Measurements from ENCODE around the gene CORO6. TPM values are rescaled to one million over a fixed set of nuclear protein-coding genes. Genes with fewer than 3 reads are reported as not detected.

The CORO6 gene
- total and polyA plus RNA-seq, 10 of the 15 experiments (the other 5 are each of a cell fraction or from before 2014, with no cell fraction given): 0.26 to 5.0 (median 1.7) TPM; not detected in 1

- WGBS (ENCODE audit: insufficient coverage, insufficient replicate concordance, low lambda C conversion rate, missing lambda C conversion rate): 72% methylated on average over 6 of the region's 6 CpGs
- Histone ChIP-seq H3K27me3 (replicated peaks in 1 of 2; ENCODE audit: control insufficient read depth in 2 of 2, insufficient read depth in 2 of 2, low read length in 1 of 2) (no peaks in the 10 kb centered on the region), H3K4me1 (ENCODE audit: control insufficient read depth, insufficient read depth, low read length) (0 out of 2 replicates have a peak, but pooled peaks cover 4% of the 10 kb centered on the region), H3K79me2 (ENCODE audit: control insufficient read depth, insufficient read depth, low read length) (no peaks in the 10 kb centered on the region), H3K36me3 (ENCODE audit: control insufficient read depth in 2 of 2, insufficient read depth in 2 of 2, low read length in 1 of 2) (peaks cover 0 to 18% of the 10 kb centered on the region in 2 experiments; a peak in 2 of 4 replicates), H3K9ac (ENCODE audit: control insufficient read depth, insufficient read depth, low read length) (no peak overlapping the region), H3K4me3 (no peak overlapping the region), H3K27ac (ENCODE audit: control insufficient read depth, insufficient read depth) (no peak overlapping the region), H3K9me3 (replicated peaks; ENCODE audit: control insufficient read depth, insufficient read depth, low read length) (no peaks in the 10 kb centered on the region), H3K4me2 (ENCODE audit: control insufficient read depth, insufficient read depth) (no peak overlapping the region), H4K20me1 (ENCODE audit: control insufficient read depth, insufficient read depth) (no peaks in the 10 kb centered on the region), H2AFZ (ENCODE audit: control insufficient read depth, low read depth, low read length) (no peak overlapping the region)
- ChIA-PET RAD21 (ENCODE audit: unreplicated experiment) (interaction anchor here (1.2 to 3.1 kb wide), 2 partner anchors 140 to 204 kb away, joined by 4 to 21 read pairs; no protein-coding TSS in a partner anchor), POLR2A (interaction anchor here (0.8 to 1.4 kb wide), 2 partner anchors 8 to 204 kb away, joined by 3 read pairs; no protein-coding TSS in a partner anchor), SMC1A (ENCODE audit: uncharacterized antibody, unreplicated experiment) (interaction anchor here (1.4 kb wide), 1 partner anchor 203 kb away, joined by 7 read pairs; no protein-coding TSS in a partner anchor), CTCF (interaction anchor here (0.6 to 6.2 kb wide), 13 partner anchors 13 to 520 kb away, joined by 3 to 57 read pairs (median 3); partner anchors contain the start of gene ANKRD13B)
- in situ Hi-C loops (cut with MboI) (no loop called here), intact Hi-C loops (cut with micrococcal nuclease; ENCODE audit: unreplicated experiment) (no loop called here)
- FAIRE-seq (no peak), DNase-seq (ENCODE audit: low read depth, low spot score) (no peak), ATAC-seq (no peak)
- TF ChIP-seq POLR2A (IDR thresholded peaks at IDR 0.05; ENCODE audit: low read depth, low read length) (peak; percentile 17; the same call in 1 of the 2 replicates), SRF (IDR thresholded peaks at IDR 0.05; ENCODE audit: low read depth in 2 of 2, low read length in 2 of 2) (no peak)
- no TSS peak for BruUV-seq (replicated peaks)
Measured at GRCh38 chr17:29573558-29573869, 49.2 kb downstream of the CORO6 start.

- Histone ChIP-seq H3K79me2 (ENCODE audit: control insufficient read depth, insufficient read depth, low read length) (no peaks in the 10 kb centered on the region), H3K4me1 (ENCODE audit: control insufficient read depth, insufficient read depth, low read length) (0 out of 2 replicates have a peak, but pooled peaks cover 4% of the 10 kb centered on the region), H4K20me1 (ENCODE audit: control insufficient read depth, insufficient read depth) (no peaks in the 10 kb centered on the region), H3K36me3 (ENCODE audit: control insufficient read depth in 2 of 2, insufficient read depth in 2 of 2, low read length in 1 of 2) (peaks cover 0 to 15% of the 10 kb centered on the region in 2 experiments; a peak in 2 of 4 replicates), H3K9ac (ENCODE audit: control insufficient read depth, insufficient read depth, low read length) (no peak overlapping the region), H3K4me3 (no peak overlapping the region), H3K4me2 (ENCODE audit: control insufficient read depth, insufficient read depth) (no peak overlapping the region), H3K27me3 (replicated peaks in 1 of 2; ENCODE audit: control insufficient read depth in 2 of 2, insufficient read depth in 2 of 2, low read length in 1 of 2) (no peaks in the 10 kb centered on the region), H3K9me3 (replicated peaks; ENCODE audit: control insufficient read depth, insufficient read depth, low read length) (no peaks in the 10 kb centered on the region), H3K27ac (ENCODE audit: control insufficient read depth, insufficient read depth) (no peak overlapping the region), H2AFZ (ENCODE audit: control insufficient read depth, low read depth, low read length) (no peak overlapping the region)
- ChIA-PET CTCF (interaction anchor here (0.6 to 6.2 kb wide), 16 partner anchors 12 to 521 kb away, joined by 3 to 57 read pairs (median 3); partner anchors contain the start of gene ANKRD13B), RAD21 (ENCODE audit: unreplicated experiment) (interaction anchor here (1.0 to 3.1 kb wide), 3 partner anchors 20 to 203 kb away, joined by 3 to 21 read pairs (median 4); partner anchors contain the start of gene ANKRD13B), SMC1A (ENCODE audit: uncharacterized antibody, unreplicated experiment) (interaction anchor here (1.4 kb wide), 1 partner anchor 203 kb away, joined by 7 read pairs; no protein-coding TSS in a partner anchor), POLR2A (interaction anchor here (0.8 to 1.6 kb wide), 5 partner anchors 9 to 203 kb away, joined by 3 to 4 read pairs (median 3); no protein-coding TSS in a partner anchor)
- intact Hi-C loops (cut with micrococcal nuclease; ENCODE audit: unreplicated experiment): no loop called here
- no peak for FAIRE-seq
- no peak for DNase-seq (ENCODE audit: low read depth, low spot score)
- ATAC-seq: peak; percentile 75
- WGBS (ENCODE audit: insufficient coverage, insufficient replicate concordance, low lambda C conversion rate, missing lambda C conversion rate): 62% methylated on average over 39 of the region's 62 CpGs
- in situ Hi-C loops (cut with MboI): no loop called here
- BruUV-seq (replicated peaks): no TSS peak
- TF ChIP-seq DPF2 (IDR thresholded peaks at IDR 0.05): peak; percentile 39; the same call in 1 of the 2 replicates
- peak; percentile 48 for TF ChIP-seq MYC (IDR thresholded peaks at IDR 0.05; ENCODE audit: insufficient read depth, insufficient read length, insufficient replicate concordance, low read length, severe bottlenecking)
- TF ChIP-seq E4F1 (IDR thresholded peaks at IDR 0.05; ENCODE audit: borderline replicate concordance, partially characterized antibody): no peak
- TF ChIP-seq FOS (IDR thresholded peaks at IDR 0.05; ENCODE audit: borderline replicate concordance, extremely low read depth, insufficient read length): no peak
- peak; percentile 73; the same call in 1 of the 2 replicates for TF ChIP-seq ZNF592 (IDR thresholded peaks at IDR 0.05)
Measured at GRCh38 chr17:29572691-29573557, 49.8 kb downstream of the CORO6 start.
